ENCODE measurements around the gene RAD51B. TPM values are rescaled to one million over a fixed set of nuclear protein-coding genes. Genes with fewer than 3 reads are reported as not detected.

RAD51B gene
- total and polyA plus RNA-seq, 2 of the 13 experiments (the other 11 are each of a cell fraction or from before 2014, with no cell fraction given): 7.0 to 9.5 TPM

- no peak overlapping the region for H3K4me2 ChIP-seq (ENCODE audit: low read depth, low read length)
- TF ChIP-seq BHLHE40 (IDR thresholded peaks at IDR 0.05; ENCODE audit: low read length) (no peak), STAG1 (CRISPR knock-in tag; IDR thresholded peaks at IDR 0.05) (peak; percentile 29; the same call in 1 of the 2 replicates)
- ATAC-seq (no peak), FAIRE-seq (no peak), DNase-seq (ENCODE audit: low spot score) (no peak)
- no peaks in the 10 kb centered on the region for H3K79me2 ChIP-seq (ENCODE audit: insufficient read depth, low read length)
- H3K9me3 ChIP-seq (ENCODE audit: low read length): no peaks in the 10 kb centered on the region
- in situ Hi-C loops (cut with HindIII; ENCODE audit: extremely low pct_ligation_motif_present, low pct_unique_long_range_greater_than_20kb) (loop anchor here (25.0 kb wide), 1 partner anchor 727 kb away; no protein-coding TSS in a partner anchor), intact Hi-C loops (cut with micrococcal nuclease; ENCODE audit: unreplicated experiment) (no loop called here)
- 20% methylated on average over 4 of the region's 4 CpGs for WGBS (ENCODE audit: low lambda C conversion rate)
- H3K4me3 ChIP-seq (replicated peaks in 1 of 3; ENCODE audit: insufficient read depth in 1 of 3, low read depth in 2 of 3, low read length in 3 of 3): no peak overlapping the region
- H4K20me1 ChIP-seq (ENCODE audit: insufficient read depth, low read length): no peaks in the 10 kb centered on the region
- peaks cover 36% of the 10 kb centered on the region for H3K4me1 ChIP-seq (ENCODE audit: insufficient read depth, low read length)
- H2AFZ ChIP-seq (ENCODE audit: low read length): no peak overlapping the region
- H3K9ac ChIP-seq (ENCODE audit: insufficient read depth, low read depth, low read length): no peak overlapping the region
- no peaks in the 10 kb centered on the region for H3K36me3 ChIP-seq (replicated peaks in 1 of 2; ENCODE audit: control insufficient read depth in 1 of 2, insufficient read depth in 2 of 2, low read length in 2 of 2)
- BruUV-seq (replicated peaks): no TSS peak
- no peak overlapping the region for H3K27ac ChIP-seq (ENCODE audit: extremely low read length, insufficient read depth, low read length)
- ChIA-PET CTCF (ENCODE audit: low intra/inter-chr PET ratio, low total read pairs) (no interaction called here), POLR2A (interaction anchor here (1.0 kb wide), 1 partner anchor 64 kb away, joined by 3 read pairs; no protein-coding TSS in a partner anchor)
- H3K27me3 ChIP-seq (ENCODE audit: control insufficient read depth in 1 of 2, insufficient read depth in 2 of 2, low read length in 2 of 2): no peaks in the 10 kb centered on the region
Measured at GRCh38 chr14:68664225-68664681, 844.7 kb downstream of the RAD51B start.

GRCh38 chr14:68665131-68665530 lies 845.6 kb downstream of the RAD51B start:
- Histone ChIP-seq H3K79me2 (ENCODE audit: insufficient read depth, low read length) (no peaks in the 10 kb centered on the region), H3K9ac (ENCODE audit: insufficient read depth, low read depth, low read length) (no peak overlapping the region), H3K4me2 (ENCODE audit: low read depth, low read length) (no peak overlapping the region), H3K4me1 (ENCODE audit: insufficient read depth, low read length) (peaks cover 33% of the 10 kb centered on the region), H3K27ac (ENCODE audit: extremely low read length, insufficient read depth, low read length) (no peak overlapping the region), H3K36me3 (replicated peaks in 1 of 2; ENCODE audit: control insufficient read depth in 1 of 2, insufficient read depth in 2 of 2, low read length in 2 of 2) (no peaks in the 10 kb centered on the region), H3K9me3 (ENCODE audit: low read length) (no peaks in the 10 kb centered on the region), H2AFZ (ENCODE audit: low read length) (no peak overlapping the region), H3K4me3 (replicated peaks in 1 of 3; ENCODE audit: insufficient read depth in 1 of 3, low read depth in 2 of 3, low read length in 3 of 3) (no peak overlapping the region), H4K20me1 (ENCODE audit: insufficient read depth, low read length) (no peaks in the 10 kb centered on the region), H3K27me3 (ENCODE audit: control insufficient read depth in 1 of 2, insufficient read depth in 2 of 2, low read length in 2 of 2) (0 out of 5 replicates have a peak, but pooled peaks cover 0 to 1% of the 10 kb centered on the region in 2 experiments)
- ChIA-PET POLR2A (interaction anchor here (1.0 kb wide), 1 partner anchor 63 kb away, joined by 3 read pairs; no protein-coding TSS in a partner anchor), CTCF (ENCODE audit: low intra/inter-chr PET ratio, low total read pairs) (no interaction called here)
- 47% methylated on average over 4 of the region's 4 CpGs for WGBS (ENCODE audit: low lambda C conversion rate)
- FAIRE-seq (no peak), DNase-seq (ENCODE audit: low spot score) (no peak), ATAC-seq (no peak)
- BruUV-seq (replicated peaks): no TSS peak
- intact Hi-C loops (cut with micrococcal nuclease; ENCODE audit: unreplicated experiment) (no loop called here), in situ Hi-C loops (cut with HindIII; ENCODE audit: extremely low pct_ligation_motif_present, low pct_unique_long_range_greater_than_20kb) (loop anchor here (25.0 kb wide), 1 partner anchor 728 kb away; no protein-coding TSS in a partner anchor)
- TF ChIP-seq MLLT10 (CRISPR knock-in tag; IDR thresholded peaks at IDR 0.05): no peak
- no peak for TF ChIP-seq SMYD3 (CRISPR knock-in tag; IDR thresholded peaks at IDR 0.05)
- TF ChIP-seq KLF9 (CRISPR knock-in tag; IDR thresholded peaks at IDR 0.05; ENCODE audit: low read depth): no peak
- TF ChIP-seq ZBTB7B (CRISPR knock-in tag; IDR thresholded peaks at IDR 0.05): no peak

Measured in HepG2 (cell line).